ENCODE results near the gene ATXN2. TPM values are rescaled to one million over a fixed set of nuclear protein-coding genes. Genes with fewer than 3 reads are reported as not detected.

Gene ATXN2, protein sequence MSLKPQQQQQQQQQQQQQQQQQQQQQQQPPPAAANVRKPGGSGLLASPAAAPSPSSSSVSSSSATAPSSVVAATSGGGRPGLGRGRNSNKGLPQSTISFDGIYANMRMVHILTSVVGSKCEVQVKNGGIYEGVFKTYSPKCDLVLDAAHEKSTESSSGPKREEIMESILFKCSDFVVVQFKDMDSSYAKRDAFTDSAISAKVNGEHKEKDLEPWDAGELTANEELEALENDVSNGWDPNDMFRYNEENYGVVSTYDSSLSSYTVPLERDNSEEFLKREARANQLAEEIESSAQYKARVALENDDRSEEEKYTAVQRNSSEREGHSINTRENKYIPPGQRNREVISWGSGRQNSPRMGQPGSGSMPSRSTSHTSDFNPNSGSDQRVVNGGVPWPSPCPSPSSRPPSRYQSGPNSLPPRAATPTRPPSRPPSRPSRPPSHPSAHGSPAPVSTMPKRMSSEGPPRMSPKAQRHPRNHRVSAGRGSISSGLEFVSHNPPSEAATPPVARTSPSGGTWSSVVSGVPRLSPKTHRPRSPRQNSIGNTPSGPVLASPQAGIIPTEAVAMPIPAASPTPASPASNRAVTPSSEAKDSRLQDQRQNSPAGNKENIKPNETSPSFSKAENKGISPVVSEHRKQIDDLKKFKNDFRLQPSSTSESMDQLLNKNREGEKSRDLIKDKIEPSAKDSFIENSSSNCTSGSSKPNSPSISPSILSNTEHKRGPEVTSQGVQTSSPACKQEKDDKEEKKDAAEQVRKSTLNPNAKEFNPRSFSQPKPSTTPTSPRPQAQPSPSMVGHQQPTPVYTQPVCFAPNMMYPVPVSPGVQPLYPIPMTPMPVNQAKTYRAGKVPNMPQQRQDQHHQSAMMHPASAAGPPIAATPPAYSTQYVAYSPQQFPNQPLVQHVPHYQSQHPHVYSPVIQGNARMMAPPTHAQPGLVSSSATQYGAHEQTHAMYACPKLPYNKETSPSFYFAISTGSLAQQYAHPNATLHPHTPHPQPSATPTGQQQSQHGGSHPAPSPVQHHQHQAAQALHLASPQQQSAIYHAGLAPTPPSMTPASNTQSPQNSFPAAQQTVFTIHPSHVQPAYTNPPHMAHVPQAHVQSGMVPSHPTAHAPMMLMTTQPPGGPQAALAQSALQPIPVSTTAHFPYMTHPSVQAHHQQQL
- 61.9 and 68.5 TPM in 2 replicates for total RNA-seq

DNA sequence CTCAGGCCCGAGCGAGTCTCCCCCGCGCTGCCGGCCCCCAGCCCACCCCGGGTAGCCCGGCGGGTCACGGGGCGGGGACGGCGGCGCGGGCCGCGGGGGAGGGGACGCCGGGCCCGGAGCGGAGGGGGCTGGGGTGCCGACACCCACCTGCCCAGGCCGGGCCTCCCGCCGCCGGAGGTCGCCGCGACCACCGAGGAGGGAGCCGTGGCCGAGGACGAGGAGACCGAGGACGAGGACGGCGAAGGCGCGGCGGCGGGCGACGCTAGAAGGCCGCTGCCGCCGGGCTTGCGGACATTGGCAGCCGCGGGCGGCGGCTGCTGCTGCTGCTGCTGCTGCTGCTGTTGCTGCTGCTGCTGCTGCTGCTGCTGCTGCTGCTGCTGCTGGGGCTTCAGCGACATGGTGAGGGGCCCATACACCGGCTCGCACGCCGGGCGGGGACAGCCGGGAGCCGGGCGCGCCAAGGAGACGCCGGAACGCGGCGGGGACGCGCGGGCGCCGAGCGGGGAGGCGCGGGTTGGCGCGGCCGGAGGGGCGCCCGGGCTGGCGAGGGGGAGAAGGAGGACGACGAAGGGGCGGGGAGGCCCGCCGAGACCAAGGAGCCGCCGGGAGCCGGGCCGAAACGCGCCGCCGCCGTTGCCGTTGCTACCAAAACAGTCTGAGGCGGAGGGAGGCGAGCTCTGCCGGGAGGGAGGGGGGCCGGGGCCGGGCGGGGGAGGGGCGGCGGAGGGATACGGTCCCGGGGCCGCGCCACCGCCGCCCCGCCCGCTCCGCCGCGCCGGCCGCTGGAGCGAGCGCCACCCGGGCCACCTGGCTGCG is at the start of gene ATXN2:
TSS of gene ATXN2 (minus strand) at position 679 of the 816 bp plus-strand sequence. CDS start at position 398, 281 bp downstream.

DNA sequence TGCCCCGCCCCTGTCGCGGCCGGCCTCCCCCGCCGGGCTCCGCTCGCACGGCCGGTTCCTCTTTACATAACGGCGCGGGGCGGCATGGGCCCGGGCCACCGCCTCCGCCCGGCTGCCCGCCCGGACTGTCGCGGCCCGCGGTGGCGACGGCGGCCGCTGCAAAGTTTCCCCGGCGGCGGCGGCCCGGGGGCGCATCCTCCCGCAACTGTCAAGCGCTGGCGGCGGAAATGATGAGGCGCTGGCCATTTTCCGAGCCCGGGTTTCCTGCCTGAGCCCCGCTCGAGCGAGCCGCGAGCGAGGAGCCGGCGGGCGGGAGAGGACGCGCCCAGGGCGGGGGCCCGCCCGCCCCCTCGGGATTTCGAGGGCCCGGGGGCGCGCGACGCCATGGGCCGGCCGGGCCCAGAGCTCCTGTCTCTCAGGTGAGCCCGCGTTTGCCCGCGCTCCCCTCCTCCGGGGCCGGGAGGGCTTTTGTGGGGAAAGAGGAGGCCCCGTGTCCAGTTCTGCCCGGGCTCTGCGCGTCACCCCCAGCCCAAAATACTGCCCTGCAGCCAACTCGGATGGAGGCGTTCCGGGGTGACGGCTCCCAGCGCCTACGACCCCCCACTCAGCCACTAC is 193.1 kb downstream of the ATXN2 start, which contains the start of gene SH2B3:
TSS of gene SH2B3 (plus strand) at position 65 of the 615 bp plus-strand sequence. CDS start 12,223 bp downstream, outside the sequence.

Small RNA genes lying within 50 kb of the gene (small RNA-seq; reads per million reads assigned to genes)
- not detected for gene RF00066

Other genes starting within 250 kb of the ATXN2 start
- 7.1 and 9.0 TPM in 2 replicates for gene PHETA1, start 230.2 kb downstream of the ATXN2 start, total RNA-seq
- 147 and 162 TPM in 2 replicates for gene SH2B3, start 193.4 kb downstream of the ATXN2 start, total RNA-seq
- 22.1 and 24.3 TPM in 2 replicates for gene BRAP, start 86.6 kb upstream of the ATXN2 start, total RNA-seq
- gene ACAD10, start 86.7 kb upstream of the ATXN2 start, total RNA-seq: 14.9 and 15.6 TPM in 2 replicates
- gene ALDH2, start 167.6 kb upstream of the ATXN2 start, total RNA-seq: 32.4 and 47.1 TPM in 2 replicates
- gene MAPKAPK5, start 242.9 kb upstream of the ATXN2 start, total RNA-seq: 48.2 and 54.0 TPM in 2 replicates